ENCODE measurements around the gene H6PD.

H6PD gene

DNA sequence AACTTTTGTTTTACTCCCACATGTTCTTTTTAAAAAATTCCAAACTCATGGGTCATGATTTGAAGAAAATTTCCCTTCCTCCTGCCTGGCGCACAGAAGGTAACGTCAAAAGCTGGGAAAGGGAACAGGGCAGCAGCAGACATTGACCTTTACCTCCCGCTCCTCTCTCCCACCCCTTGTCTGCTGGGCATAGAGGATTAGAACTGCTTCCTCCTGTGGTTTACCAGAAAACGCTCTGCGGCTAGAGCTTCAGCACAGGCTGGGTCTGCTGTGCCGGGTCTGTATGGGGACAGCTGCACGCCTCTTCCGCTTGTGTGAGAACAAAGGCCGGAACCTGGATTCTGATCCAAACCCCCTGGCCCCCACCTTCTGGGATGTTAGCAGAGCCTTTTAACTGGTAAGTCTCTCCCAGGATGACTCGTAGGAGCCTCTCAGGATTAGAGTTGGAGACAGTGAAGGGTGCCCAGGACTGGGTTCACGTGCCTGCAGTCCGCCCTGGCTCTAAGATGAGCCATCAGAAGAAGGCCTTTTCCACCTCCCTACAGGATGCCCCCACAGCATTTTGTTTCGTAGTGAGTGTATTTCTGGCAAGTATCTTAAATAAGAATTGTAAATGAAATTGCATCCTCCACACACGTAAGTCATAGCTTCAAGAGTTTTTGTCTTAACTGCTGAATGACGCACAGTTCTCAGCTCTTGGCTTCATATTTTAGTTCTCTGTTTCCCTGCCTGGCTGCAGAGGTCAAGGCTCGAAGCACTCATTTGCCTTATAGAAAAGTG, 5.2 kb downstream of the H6PD start:
- TF ChIP-seq, protein P1, sequence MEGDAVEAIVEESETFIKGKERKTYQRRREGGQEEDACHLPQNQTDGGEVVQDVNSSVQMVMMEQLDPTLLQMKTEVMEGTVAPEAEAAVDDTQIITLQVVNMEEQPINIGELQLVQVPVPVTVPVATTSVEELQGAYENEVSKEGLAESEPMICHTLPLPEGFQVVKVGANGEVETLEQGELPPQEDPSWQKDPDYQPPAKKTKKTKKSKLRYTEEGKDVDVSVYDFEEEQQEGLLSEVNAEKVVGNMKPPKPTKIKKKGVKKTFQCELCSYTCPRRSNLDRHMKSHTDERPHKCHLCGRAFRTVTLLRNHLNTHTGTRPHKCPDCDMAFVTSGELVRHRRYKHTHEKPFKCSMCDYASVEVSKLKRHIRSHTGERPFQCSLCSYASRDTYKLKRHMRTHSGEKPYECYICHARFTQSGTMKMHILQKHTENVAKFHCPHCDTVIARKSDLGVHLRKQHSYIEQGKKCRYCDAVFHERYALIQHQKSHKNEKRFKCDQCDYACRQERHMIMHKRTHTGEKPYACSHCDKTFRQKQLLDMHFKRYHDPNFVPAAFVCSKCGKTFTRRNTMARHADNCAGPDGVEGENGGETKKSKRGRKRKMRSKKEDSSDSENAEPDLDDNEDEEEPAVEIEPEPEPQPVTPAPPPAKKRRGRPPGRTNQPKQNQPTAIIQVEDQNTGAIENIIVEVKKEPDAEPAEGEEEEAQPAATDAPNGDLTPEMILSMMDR (IDR thresholded peaks at IDR 0.05; ENCODE audit: low read depth, low read length, missing control alignments): no peak
- no peak overlapping the region for H3K4me3 ChIP-seq (replicated peaks; ENCODE audit: low read depth, low read length)
- DNase-seq (ENCODE audit: extremely low read depth, low read depth): peak; percentile 50

DNA sequence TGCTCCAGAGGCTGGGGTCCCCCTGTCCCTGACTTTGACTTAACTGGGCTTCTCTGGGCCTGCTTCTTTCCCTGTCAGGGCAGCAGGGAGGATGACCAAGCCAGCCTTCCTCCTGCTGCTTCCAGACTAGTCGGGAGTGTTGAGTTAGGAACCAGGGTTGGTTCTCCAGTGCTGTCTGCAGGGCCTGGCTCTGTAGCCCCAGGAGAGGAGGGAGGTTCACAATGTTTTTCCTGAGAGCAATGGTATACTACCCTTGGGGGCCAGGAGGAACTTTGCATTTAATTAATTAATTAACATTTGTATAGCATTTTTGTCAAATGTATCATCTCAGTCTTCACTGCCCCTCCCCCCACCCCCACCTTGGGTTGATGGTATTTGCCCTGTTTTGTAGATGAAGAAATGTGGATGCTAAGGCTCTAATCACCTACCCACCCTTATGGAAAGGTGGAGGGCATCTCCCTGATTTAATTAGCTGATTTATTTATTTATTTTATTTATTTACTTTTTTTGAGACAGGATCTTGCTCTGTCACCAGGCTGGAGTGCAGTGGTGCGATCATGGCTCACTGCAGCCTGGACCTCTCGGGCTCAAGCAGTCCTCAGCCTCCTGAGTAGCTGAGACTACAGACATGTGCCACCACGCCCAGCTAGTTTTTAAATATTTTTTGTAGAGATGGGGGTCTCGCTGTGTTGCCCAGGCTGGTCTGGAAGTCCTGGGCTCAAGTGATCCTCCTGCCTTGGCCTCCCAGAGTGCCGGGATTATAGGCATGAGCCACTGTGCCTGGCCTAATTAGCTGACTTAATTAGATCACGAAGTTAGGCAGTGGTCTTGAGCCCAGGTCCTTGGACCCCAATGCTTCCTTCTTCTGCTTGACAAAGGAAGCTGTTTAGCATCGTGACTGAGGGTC, 6.6 kb downstream of the H6PD start:
- H3K4me3 ChIP-seq (replicated peaks; ENCODE audit: low read depth, low read length): no peak overlapping the region
- DNase-seq (ENCODE audit: extremely low read depth, low read depth): no peak
- TF ChIP-seq, protein P1 (IDR thresholded peaks at IDR 0.05; ENCODE audit: low read depth, low read length, missing control alignments): no peak

DNA sequence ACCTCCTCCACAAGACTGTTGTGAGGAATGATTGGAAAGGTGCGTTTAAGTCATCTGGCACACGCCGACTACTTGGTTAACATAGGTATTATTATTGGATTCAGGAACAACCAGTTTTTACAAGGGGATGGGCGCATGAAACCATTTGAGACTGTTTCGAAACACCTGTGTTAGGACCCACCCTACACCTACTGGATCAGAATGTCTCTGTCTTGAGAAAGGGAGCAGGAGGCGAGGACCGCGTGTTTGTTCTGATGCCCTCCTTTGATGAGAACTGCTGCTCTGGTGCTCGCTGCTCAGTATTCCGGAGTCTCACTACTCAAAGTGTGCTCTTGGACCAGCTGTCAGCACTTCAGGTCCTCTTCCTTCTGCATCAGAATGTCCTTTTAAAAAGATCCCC, 7.3 kb downstream of the H6PD start:
- H3K4me3 ChIP-seq (replicated peaks; ENCODE audit: low read depth, low read length): no peak overlapping the region
- no peak for DNase-seq (ENCODE audit: extremely low read depth, low read depth)
- TF ChIP-seq, protein P1 (IDR thresholded peaks at IDR 0.05; ENCODE audit: low read depth, low read length, missing control alignments): no peak

DNA sequence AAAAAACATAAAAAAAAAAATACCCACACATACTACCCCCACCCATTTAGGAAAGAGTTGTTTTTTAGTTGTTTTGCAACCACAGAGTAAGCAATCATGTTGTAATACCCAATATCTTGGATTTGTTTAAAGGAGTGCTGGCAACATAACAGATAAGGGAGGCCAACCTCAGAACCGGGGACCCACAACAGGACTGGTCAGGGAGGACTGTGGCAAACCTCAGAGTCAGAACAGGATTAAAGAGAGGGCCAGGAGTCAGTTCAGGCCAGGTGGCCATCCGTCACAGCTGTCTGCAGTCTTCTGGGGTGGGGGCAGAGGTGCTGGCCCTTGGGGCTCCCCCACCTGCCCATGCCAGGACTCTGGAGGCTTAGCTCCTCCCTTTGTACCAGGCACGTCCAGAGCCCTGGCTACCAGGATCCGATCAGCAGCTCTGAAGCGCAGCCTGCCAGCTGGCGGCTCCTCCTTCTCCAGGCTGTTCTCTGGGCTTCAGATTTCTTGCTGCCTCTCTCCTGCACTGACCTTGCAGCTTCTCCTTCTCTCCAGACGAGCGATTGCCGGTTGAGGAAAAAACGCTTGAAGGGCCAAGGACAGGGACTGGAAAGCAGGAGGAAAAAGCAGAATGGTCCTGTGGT, 7.9 kb downstream of the H6PD start:
- TF ChIP-seq, protein P1 (IDR thresholded peaks at IDR 0.05; ENCODE audit: low read depth, low read length, missing control alignments): no peak
- no peak overlapping the region for H3K4me3 ChIP-seq (replicated peaks; ENCODE audit: low read depth, low read length)
- DNase-seq (ENCODE audit: extremely low read depth, low read depth): no peak

DNA sequence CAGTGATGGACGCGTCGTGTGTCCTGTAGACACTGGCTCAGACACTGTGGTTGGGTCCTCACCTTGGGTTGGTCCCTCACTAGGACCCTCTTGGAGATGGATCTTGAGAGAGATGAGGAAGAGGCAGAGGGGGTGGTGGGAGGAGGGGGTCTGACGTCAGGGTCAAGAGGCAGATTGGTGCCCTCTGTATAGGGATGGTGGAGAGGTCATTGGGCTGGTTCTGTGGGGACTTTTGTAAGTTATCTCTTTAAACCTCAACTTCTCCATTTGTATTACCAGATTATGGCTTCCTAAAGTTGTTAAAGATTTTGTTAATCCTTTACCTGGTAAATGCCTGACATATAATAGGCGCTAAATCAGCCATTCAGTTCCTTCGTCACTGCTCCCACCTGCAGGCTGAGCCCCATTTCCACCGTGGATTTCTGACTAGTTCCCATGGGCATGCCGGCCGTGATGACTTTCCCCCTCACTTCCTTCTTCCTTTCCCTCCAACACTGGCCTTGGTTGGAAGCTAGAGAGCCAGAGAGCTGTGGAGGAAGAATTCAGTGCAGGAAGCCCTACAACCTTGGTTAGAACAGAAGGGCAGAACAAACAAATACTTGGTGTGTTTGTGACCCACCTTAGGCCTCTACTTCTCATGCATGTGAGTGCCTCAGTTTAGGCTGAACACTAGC, 8.6 kb downstream of the H6PD start:
- no peak for DNase-seq (ENCODE audit: extremely low read depth, low read depth)
- TF ChIP-seq, protein P1 (IDR thresholded peaks at IDR 0.05; ENCODE audit: low read depth, low read length, missing control alignments): no peak

DNA sequence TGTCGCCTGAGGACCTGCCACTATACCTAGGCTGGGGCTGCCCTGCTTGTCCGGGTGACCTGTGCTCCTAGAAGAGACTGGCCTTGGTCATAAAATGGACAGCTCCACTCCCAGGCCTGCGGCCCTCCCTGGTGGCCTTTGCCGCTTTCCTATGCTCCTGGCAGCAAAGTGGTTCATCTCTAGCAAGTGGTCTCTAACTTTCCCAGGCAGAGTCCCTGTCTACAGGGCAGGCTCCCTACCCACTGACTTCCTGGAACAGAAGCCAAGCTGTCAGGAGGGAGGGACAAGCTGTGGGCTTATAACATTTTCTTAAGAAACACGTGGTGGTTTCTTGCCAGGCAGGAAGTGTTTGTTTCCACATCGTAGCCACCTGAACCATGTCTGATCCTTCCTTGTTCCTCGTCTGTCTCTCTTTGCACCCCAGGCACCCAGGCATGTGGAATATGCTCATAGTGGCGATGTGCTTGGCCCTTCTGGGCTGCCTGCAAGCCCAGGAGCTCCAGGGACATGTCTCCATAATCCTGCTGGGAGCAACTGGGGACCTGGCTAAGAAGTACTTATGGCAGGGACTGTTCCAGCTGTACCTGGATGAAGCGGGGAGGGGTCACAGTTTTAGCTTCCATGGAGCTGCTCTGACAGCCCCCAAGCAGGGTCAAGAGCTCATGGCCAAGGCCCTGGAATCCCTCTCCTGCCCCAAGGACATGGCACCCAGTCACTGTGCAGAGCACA, 10.1 kb downstream of the H6PD start:
- H3K4me3 ChIP-seq (replicated peaks; ENCODE audit: low read depth, low read length): no peak overlapping the region
- TF ChIP-seq, protein P1 (IDR thresholded peaks at IDR 0.05; ENCODE audit: low read depth, low read length, missing control alignments): no peak
- DNase-seq (ENCODE audit: extremely low read depth, low read depth): no peak

More for the DNA sequence above, 8.6 kb downstream of the H6PD start:
- no peak overlapping the region for H3K4me3 ChIP-seq (replicated peaks; ENCODE audit: low read depth, low read length)

All from HFF-Myc (cell line).